Peyer's patch (tissue), 4 donors: ENCODE measurements around the gene GCN1. TPM values are rescaled to one million over a fixed set of nuclear protein-coding genes. Genes with fewer than 3 reads are reported as not detected.
A peak's percentile ranks its signal among the peaks of the same experiment; 100 is the strongest.

Source experiments
- DNase-seq, 3 donors: peaks; one replicate each; pipeline ENCODE4 v3.0.0-alpha.2; 2017 to 2019
- H3K27ac ChIP-seq, 4 donors: fragments of 200-600 bp; sonication (generic); one replicate each; pipeline ENCODE4 v1.5.1; 2016 to 2019
- H3K27me3 ChIP-seq, 2 donors: fragments of 200-600 bp; sonication (generic); one replicate each; pipeline ENCODE4 v1.5.1; 2019
- H3K36me3 ChIP-seq, 3 donors: fragments of 200-600 bp; sonication (generic); one replicate each; pipeline ENCODE4 v1.5.1; 2016 to 2019
- H3K4me1 ChIP-seq, 4 donors: fragments of 200-600 bp; sonication (generic); one replicate each; pipeline ENCODE4 v1.5.1; 2016 to 2019
- H3K4me3 ChIP-seq, 4 donors: fragments of 200-600 bp; sonication (generic); 1 replicate in 3 of 4; 2 replicates in 1 of 4; pipeline ENCODE4 v1.5.1; 2016 to 2019; ENCODE audit warnings: mild to moderate bottlenecking in 1 of 4
- H3K9me3 ChIP-seq, 4 donors: fragments of 200-600 bp; sonication (generic); one replicate each; pipeline ENCODE4 v1.5.1; 2016 to 2019; ENCODE audit warnings: mild to moderate bottlenecking in 1 of 4
- POLR2A ChIP-seq, 2 donors: fragments of 450-650 bp; IDR thresholded peaks; one replicate each; pipeline ENCODE4 v1.5.1; 2017; ENCODE audit warnings: antibody characterized with exemption in 2 of 2, mild to moderate bottlenecking in 2 of 2, moderate library complexity in 2 of 2
- total RNA-seq, 4 donors: library from RNA; depleted of rRNA; stranded (reverse); fragments of >200 nt; gene quantifications; one replicate each; pipeline ENCODE4 v1.1.0, GENCODE V29; 2016
- TF ChIP-seq, protein P1 (sequence below), 6 experiments: fragments of 450-650 bp in 4 of 6; fragments of 200-600 bp in 2 of 6; sonication (generic) in 1 of 6; IDR thresholded peaks; one replicate each; pipeline ENCODE4 v1.5.1; 2017 to 2019; ENCODE audit warnings: antibody characterized with exemption in 6 of 6, mild to moderate bottlenecking in 3 of 6, moderate library complexity in 1 of 6

The GCN1 gene
- total RNA-seq, 4 donors from 2014 or later: 64.1 to 171 (median 126) TPM

DNA sequence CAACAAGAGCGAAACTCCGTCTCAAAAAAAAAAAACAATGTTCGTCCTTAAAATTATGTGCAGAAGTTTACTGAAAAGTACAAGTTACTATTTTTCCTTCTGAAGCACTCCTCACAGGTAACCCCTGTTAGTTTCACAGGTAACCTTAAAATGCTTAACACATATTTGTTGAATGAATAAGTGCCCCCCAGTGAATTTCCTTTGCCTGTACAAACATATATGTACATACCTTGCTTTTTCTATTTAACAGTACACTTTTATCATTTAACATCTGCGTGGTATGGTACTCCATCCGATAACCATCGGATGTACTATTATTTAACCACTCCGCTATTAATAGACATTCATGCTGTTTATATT is 76.6 kb downstream of the GCN1 start:
- no peak for DNase-seq
- Histone ChIP-seq H3K9me3 (no peaks in the 10 kb centered on the region), H3K4me3 (peak overlapping the region; percentile 66 to 98 (median 76)), H3K27me3 (no peaks in the 10 kb centered on the region), H3K27ac (peak overlapping the region in 2 of 4 donors; percentile 92 to 97), H3K4me1 (peaks cover 0 to 39% (median 12%) of the 10 kb centered on the region in 4 donors), H3K36me3 (peaks cover 0 to 14% (median 0%) of the 10 kb centered on the region in 3 donors)
- no peak for TF ChIP-seq POLR2A (IDR thresholded peaks at IDR 0.05)
- TF ChIP-seq, protein P1, sequence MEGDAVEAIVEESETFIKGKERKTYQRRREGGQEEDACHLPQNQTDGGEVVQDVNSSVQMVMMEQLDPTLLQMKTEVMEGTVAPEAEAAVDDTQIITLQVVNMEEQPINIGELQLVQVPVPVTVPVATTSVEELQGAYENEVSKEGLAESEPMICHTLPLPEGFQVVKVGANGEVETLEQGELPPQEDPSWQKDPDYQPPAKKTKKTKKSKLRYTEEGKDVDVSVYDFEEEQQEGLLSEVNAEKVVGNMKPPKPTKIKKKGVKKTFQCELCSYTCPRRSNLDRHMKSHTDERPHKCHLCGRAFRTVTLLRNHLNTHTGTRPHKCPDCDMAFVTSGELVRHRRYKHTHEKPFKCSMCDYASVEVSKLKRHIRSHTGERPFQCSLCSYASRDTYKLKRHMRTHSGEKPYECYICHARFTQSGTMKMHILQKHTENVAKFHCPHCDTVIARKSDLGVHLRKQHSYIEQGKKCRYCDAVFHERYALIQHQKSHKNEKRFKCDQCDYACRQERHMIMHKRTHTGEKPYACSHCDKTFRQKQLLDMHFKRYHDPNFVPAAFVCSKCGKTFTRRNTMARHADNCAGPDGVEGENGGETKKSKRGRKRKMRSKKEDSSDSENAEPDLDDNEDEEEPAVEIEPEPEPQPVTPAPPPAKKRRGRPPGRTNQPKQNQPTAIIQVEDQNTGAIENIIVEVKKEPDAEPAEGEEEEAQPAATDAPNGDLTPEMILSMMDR (IDR thresholded peaks at IDR 0.05): no peak

DNA sequence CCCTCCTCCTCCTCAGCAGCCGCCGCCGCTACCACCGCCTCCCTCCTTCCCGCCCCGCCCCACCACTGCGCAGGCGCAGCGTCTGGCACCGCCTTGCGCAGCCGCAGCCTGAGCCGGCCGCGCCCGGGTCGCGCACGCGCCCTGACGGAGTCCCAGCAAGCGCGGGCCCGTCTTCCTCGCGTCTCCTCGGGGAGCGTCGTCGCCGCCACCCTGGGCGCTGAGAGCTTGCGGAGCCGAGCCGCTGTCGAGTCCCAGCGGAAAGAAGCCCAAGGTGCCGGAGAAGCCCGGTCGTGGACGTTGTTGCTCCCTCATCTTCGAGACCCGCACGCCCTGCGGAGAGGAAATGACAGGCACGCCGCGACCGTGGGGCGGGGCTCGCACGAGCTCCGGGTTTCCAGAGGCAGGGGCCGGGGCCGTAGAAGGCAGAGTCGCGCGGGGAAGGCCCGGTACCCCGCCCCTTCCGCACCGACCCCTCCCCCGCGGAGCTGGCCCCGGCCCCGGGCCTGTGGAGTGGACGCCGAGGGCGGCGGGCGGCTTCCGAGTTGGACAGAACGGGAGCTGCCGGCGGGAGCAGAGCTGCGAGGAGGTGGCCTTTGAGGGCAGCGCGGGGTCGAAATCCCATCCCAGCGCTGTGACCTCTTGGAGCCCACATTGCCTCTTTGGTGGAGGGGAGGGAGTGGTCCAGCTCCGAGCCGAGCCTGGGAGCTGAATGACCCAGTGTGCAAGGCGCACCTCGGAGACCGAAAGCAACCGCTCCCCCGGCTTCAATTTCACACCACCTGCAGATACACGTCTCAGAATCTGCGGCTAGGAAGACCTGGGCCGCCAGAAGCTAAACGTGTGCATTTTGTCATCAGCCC is 77.5 kb downstream of the GCN1 start:
- TF ChIP-seq, protein P1 (IDR thresholded peaks at IDR 0.05): peak in 1 of 6 experiments; percentile 8
- TF ChIP-seq POLR2A (IDR thresholded peaks at IDR 0.05): peak; percentile 82 to 83
- peak overlapping the region; percentile 92 to 97 (median 96) for H3K27ac ChIP-seq
- peaks cover 0 to 39% (median 8%) of the 10 kb centered on the region in 4 donors for H3K4me1 ChIP-seq
- no peaks in the 10 kb centered on the region for H3K9me3 ChIP-seq
- peak overlapping the region; percentile 66 to 98 (median 76) for H3K4me3 ChIP-seq
- peaks cover 0 to 19% (median 0%) of the 10 kb centered on the region in 3 donors for H3K36me3 ChIP-seq
- peak; percentile 91 to 98 (median 97) for DNase-seq
- H3K27me3 ChIP-seq: no peaks in the 10 kb centered on the region

DNA sequence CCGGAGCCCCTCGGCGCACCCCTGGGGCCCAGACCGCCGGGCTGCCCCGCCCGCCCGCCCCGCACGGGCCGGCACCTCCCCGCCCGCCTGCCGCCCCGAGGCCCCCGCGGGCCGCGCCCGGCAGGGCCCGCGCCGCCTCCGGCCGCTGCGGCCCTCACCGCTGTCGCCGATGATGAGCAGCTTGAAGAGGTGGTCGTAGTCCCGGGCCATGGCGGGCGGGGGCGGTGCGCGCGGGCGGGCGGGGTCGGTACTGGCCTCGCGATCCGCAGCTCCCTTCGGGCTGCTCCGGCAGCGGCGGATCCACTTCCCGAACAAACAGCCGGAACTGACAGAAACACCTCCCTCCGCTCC is 78.1 kb downstream of the GCN1 start, which contains the start of gene RAB35:
Gene RAB35, minus strand, starts transcription at position 313 of the 351 bp plus-strand sequence. Its CDS starts 103 bp downstream, at position 210.
- Histone ChIP-seq H3K27me3 (no peaks in the 10 kb centered on the region), H3K36me3 (peaks cover 0 to 19% (median 0%) of the 10 kb centered on the region in 3 donors), H3K27ac (peak within 1 kb of the TSS; percentile 92 to 97 (median 96)), H3K4me3 (peak within 1 kb of the TSS; percentile 66 to 98 (median 76)), H3K9me3 (no peaks in the 10 kb centered on the region), H3K4me1 (peaks cover 0 to 40% (median 10%) of the 10 kb centered on the region in 4 donors)
- no peak for DNase-seq
- TF ChIP-seq POLR2A (IDR thresholded peaks at IDR 0.05): no peak
- TF ChIP-seq, protein P1 (IDR thresholded peaks at IDR 0.05): no peak

DNA sequence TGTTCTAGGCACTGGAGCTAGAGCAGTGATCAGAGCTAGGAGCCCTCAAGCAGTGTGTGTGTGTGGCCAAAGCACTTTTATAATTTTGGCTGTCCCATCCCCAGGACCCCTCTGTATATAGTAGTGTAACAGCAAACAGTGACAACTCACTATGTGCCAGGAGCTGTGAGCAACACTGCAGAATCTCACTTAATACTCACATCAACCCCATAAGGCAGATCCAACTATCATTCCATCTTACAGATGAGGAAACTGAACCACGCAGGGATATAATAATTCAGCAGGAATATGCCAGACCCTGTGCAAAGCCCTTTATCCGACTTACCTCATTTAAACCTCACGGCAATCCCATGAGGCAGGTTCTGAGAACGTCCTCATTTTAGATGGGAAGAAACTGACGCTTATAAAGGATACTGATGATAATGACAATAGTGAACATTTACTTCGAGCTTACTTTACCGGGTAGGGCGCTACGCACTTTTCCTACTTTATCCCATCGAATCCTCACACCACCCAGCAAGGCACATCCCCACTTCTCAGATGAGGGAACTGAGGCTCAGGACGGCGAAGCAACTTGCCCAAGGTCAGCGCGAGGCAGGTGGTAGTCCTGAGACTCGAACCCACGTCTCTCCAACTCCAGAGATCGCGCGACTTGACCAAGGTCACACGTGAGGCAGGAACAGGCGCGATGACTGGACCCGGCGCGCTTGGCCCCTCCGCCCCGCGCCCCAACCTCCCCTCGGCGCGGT is 78.6 kb downstream of the GCN1 start:
- Histone ChIP-seq H3K27ac (peak overlapping the region; percentile 92 to 97 (median 96)), H3K9me3 (no peaks in the 10 kb centered on the region), H3K36me3 (peaks cover 0 to 19% (median 0%) of the 10 kb centered on the region in 3 donors), H3K4me3 (peak overlapping the region; percentile 66 to 98 (median 76)), H3K27me3 (no peaks in the 10 kb centered on the region), H3K4me1 (peaks cover 0 to 45% (median 16%) of the 10 kb centered on the region in 4 donors)
- TF ChIP-seq POLR2A (IDR thresholded peaks at IDR 0.05): no peak
- TF ChIP-seq, protein P1 (IDR thresholded peaks at IDR 0.05): no peak
- no peak for DNase-seq

DNA sequence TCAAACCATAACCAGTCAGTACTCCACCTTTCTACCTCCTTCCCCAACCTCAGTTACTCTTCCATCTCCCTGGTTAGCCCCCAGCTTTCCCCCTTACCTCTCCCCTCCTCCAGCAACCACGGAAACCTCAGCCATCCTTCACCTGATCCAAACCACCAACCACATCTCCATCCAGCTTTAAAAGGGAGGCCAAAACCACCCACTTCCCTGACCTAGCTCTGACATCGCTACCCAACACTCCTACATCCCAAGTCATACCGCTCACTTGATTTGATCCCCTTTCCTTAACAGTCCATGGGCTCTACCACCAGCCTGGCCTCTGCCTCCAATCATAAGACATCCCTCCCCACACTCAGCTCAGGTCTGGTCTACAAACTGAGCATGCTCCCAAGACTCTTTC is 79.4 kb downstream of the GCN1 start:
- Histone ChIP-seq H3K27me3 (no peaks in the 10 kb centered on the region), H3K4me1 (peaks cover 0 to 53% (median 20%) of the 10 kb centered on the region in 4 donors), H3K27ac (no peak overlapping the region), H3K36me3 (peaks cover 0 to 19% (median 0%) of the 10 kb centered on the region in 3 donors), H3K9me3 (no peaks in the 10 kb centered on the region), H3K4me3 (peak overlapping the region in 3 of 4 donors; percentile 66 to 98 (median 86))
- no peak for TF ChIP-seq POLR2A (IDR thresholded peaks at IDR 0.05)
- TF ChIP-seq, protein P1 (IDR thresholded peaks at IDR 0.05): no peak
- DNase-seq: no peak
